DLD1 (cell line): ENCODE measurements around the gene SMURF1.

Source experiments
- in situ Hi-C: cut with HindIII; loops from 2 replicates; pipeline ENCODE4 v1.10.0; 2017; ENCODE audit warnings: low sequenced_read_pairs

The SMURF1 gene

DNA sequence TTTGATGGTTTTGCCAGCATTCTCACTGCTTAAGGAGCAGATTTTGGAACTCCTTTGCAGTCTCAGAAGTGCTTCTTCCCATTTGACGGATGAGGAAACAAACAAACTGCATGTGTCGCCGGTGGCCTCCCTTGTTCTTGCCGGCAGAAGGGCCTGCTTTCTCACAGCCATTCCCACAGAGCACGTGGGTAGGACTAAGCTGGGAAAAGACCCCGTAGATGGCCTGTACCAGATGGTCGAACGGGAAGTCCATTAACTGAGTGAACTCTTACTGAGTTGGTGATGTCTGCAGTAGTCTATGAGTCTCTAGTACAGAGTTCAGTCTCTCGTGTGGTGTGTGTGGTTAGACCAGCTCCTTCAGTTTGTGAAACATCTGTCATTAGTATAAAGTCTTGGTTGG lies 133.6 kb downstream of the SMURF1 start:
- in situ Hi-C loops, result loop anchor here (25.0 kb wide), 2 partner anchors 98 to 302 kb away; no protein-coding TSS in a partner anchor

DNA sequence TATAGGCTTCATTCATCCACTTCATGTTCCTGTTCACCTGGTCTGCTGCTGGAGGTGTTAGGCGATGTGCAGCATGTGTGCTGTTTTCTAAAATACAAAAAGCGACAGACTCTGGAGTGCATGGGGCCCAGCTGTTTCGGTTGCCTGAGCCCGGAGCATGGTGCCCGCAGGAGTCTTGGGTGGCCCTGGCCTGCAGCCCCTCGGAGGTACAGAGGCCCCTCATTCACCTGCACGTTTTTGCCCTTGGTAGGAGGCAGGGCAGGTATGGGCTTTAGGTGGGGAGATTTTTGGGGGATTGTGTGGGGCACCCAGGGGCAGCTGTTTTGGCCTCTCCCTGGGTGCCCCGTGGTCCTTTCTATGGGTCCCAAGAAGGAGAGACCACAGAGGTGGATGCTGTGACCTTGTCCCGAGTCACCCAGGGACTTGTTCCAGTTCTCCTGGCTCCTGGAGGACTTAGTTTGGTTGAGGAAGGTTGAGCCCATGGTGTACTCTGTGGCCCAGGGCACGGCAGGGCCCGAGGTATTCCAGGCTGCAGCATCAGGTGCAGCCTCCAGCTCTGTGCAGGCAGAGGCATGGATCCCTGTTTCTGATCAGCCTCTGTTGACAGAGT lies 134.9 kb downstream of the SMURF1 start:
- in situ Hi-C loops, result loop anchor here (25.0 kb wide), 2 partner anchors 97 to 303 kb away; no protein-coding TSS in a partner anchor

DNA sequence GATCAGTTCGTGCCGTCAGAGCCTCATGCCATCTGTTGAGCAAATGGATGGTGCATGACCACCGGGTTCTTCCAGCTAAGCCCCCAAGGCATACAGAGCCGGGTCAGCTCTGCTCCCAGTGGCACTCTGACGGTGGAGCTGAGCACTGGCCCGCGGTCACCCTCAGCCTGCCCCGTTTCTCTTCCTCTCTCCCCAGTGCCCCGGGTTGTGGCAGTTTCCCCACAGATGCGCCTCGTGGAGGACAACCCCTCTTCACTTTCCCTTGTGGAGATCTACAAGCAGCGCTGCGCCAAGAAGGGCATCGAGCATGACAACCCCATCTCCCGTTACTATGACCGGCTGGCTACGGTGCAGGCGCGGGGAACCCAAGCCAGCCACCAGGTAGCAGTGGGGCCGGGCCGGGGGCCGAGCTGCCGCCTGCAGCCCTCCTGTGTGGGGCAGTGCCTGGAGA lies 135.7 kb downstream of the SMURF1 start:
- in situ Hi-C loops, result loop anchor here (25.0 kb wide), 2 partner anchors 96 to 304 kb away; no protein-coding TSS in a partner anchor

DNA sequence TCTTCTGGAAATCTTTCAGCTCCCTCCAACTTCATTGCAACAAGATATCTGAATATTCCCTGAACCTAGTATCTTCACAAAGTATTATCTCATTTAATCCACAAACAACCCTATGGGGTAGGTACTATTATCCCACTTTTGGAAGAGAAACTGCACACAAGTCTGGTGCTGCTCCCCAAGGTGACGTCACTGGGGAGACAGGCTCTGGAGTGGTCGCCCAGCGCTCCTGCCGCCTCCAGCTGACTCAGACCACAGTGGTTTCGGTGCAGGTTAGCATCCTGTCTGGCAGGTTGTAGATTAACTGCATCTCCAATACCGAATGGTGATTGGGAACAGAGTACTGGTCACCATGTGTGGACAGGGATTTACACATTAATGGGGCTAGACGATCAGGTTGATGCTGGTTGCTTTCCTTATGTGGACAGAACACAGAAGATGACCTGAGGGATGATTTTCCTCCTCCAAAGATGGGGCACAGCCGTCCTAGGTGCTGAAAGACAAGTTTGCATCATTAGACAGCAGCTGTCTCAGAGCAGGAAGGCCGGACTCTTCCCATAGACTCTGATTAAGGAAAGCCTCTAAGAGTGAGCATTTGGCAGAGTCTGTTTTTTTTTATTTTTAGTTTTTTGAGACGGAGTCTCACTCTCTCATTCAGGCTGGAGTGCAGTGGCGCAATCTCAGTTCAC lies 137.0 kb downstream of the SMURF1 start:
- in situ Hi-C loops, result loop anchor here (25.0 kb wide), 2 partner anchors 95 to 305 kb away; no protein-coding TSS in a partner anchor

DNA sequence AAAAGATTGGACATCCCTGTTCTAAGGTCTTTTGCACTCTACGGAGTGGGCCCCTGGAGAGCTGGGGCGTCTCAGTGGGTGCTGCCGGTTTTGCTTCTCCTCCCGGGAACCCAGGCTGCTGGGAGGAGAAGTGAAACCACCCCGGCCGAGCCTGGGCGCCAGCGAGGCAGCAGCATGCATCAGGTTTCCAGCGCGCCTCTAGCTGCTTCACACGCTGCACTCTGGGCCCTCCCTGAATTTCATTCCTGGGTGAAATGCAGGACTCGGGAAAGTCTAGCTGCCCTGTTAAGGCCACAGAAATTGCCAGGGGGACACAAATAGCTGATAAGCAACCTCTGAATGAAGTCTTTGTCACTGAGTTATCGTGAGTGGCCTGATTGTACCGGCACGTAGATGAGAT lies 138.1 kb downstream of the SMURF1 start:
- in situ Hi-C loops, result loop anchor here (25.0 kb wide), 2 partner anchors 93 to 307 kb away; no protein-coding TSS in a partner anchor

DNA sequence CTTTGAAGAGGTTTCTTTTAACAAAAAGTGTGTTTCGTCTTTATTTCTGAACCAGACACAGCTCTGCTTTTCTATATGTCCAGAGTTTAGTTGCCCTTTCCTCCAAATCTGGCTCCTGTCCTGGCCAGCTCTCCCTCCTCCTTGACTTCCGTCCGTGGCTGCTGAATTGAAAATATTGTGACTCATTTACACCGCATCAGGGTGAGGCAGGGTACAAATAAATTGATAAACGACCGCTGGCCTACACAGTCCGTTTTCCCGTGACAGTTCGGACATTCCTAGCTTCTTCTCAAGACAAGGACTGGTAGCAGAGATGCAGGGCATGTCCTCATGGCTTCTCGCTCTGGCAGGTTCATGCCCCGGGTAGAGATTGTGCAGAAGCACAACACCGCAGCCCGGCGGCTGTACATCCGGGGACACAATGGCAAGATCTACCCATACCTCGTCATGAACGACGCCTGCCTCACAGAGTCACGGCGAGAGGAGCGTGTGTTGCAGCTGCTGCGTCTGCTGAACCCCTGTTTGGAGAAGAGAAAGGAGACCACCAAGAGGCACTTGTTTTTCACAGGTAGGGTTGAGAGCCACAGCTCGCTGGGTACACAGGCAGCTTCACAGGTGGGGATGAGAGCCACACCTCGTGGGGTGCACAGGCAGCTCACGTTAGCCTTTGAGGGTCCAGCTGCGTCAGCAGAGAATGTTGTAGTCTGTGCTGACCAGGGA lies 139.0 kb downstream of the SMURF1 start:
- in situ Hi-C loops, result loop anchor here (25.0 kb wide), 2 partner anchors 93 to 307 kb away; no protein-coding TSS in a partner anchor

DNA sequence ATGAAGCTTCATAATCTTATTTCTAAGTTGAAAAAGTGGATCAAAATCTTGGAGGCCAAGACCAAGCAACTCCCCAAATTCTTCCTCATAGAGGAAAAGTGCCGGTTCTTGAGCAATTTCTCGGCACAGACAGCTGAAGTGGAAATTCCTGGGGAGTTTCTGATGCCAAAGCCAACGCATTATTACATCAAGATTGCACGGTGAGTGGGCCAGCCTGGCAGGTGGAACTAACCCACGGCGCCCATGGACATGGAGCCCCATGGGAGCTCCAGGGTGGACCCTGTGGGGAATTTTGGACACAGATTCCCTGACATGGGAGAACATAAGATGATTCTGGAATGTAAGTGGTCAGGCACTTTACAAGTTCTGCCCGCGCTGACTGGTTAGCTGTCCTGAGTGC lies 139.7 kb downstream of the SMURF1 start:
- in situ Hi-C loops, result loop anchor here (25.0 kb wide), 2 partner anchors 92 to 308 kb away; no protein-coding TSS in a partner anchor

DNA sequence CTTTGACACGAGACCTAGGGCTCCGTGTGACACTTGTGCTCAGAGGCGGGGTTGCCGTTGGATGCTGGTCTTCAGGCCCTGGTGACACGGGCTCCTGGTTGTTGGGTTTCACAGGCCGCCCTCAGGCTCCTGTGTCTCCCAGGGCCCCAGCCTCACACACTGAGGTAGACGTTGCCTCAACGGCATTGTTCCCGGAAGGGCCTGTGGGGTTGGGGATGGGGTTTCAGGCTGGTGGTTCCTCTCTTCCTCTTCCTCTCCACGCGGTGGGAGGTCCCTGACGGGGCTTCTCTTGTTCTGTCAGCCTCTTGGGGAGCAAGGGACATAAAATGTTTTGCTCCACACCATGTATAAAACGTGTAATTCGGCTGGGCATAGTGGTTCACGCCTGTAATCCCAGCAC lies 140.5 kb downstream of the SMURF1 start:
- in situ Hi-C loops, result loop anchor here (25.0 kb wide), 2 partner anchors 91 to 309 kb away; no protein-coding TSS in a partner anchor

DNA sequence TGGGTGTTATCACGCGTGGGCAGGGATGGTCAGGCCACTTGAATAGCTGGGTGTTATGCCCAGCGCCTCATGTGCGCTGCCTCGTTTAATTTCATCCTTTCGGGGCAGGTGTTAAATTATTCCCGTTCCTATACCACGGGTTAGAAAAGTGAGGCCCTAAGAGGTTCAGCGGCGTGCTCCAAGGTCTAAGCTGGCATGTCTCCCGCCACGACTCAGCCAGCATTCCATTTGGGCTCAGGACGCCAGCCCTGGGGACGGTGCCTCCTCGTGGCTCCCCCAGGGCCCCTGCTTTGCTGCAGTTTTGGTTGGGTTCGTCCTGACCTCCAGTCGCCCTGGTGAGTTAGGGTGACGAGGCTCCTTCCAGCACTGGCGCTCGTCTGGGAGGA lies 141.1 kb downstream of the SMURF1 start:
- in situ Hi-C loops, result loop anchor here (25.0 kb wide), 2 partner anchors 91 to 309 kb away; no protein-coding TSS in a partner anchor

DNA sequence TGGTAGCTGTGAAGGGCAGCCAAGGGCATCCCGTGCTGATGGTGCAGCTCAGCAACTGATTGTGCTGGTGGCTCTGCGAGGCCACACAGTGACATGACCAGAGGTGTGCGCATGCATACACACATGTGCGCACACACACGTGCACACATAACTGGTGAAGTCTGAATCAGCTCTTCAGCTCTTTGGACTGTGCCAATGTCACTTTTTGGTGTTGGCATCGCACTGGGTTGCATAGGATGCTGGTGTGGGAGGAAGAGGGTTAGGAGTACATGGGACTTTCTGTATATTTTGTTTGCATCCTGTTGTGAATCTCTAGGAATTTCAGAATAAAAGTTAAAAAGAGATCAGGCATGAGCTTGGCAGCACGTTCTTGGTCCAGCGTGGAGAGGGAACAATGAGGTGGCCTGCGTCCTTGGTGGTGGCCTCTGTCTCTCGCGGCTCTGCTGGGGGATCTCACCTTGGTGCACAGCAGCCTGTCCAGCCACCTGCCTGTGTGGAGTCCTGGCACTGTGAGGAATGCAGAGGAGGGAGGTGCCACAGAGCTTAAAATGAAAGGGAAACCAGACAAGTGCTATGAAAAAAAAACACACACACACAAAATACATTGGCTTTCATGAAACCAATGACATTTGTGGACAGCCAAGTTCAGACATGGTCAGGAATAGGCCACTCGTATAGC lies 141.6 kb downstream of the SMURF1 start:
- in situ Hi-C loops, result loop anchor here (25.0 kb wide), 2 partner anchors 90 to 310 kb away; no protein-coding TSS in a partner anchor

DNA sequence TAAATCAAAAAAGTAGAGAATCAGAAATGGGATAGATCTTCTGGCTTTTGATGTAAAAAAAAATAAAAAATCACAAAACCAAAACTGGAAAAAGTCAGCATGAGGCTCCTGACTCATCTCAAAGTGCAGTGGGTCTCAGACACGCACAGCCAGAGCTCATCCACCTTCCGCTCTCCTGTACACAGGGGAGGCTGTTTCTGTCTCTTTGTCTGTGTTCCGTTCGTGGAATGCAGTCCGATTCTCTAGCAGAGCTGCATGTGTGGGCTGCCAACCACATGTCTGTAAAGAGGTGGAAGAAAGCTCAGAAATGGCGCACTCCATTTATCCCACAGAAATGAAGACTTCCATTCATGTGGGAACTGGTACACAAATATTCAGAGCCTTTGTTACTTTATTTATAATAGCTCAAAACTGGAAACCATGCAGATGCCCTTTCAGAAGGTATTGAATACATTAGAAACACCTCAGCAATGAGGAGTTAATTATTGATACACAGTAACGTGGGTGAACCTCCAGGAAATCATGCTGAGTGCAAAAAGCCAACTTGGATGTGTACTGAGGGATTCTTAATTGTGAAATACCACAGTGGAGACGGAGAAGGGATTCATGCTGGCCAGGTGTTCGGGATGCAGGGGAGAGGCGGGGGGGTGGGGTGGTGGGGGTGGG lies 142.3 kb downstream of the SMURF1 start:
- in situ Hi-C loops, result loop anchor here (25.0 kb wide), 2 partner anchors 89 to 311 kb away; no protein-coding TSS in a partner anchor

DNA sequence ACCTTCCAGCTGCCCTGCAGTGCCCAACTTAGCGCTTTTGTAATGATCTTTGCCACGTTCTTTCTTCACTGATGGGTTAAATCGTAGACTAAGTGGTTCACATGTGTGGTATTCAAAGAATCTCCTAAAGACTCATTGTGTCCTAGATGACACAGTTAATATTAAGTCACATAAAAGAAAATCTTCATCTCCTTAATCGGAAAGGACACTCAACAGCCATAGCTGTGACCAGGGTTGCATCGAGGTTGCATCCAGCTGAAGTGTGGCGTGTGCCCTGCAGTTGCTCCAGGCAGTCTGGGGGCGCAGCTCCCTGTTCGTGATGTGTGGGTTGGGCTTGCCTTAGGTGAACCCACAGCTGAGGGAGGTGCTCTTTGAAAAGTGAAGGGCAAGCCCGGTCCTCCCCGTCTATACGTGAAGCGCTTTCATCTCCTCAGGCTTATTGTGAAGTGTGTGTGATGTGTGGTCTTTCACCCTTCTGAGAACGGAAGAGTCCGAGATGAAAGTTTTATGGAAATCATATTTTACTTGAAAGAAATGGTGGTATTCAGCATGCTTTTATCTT lies 142.9 kb downstream of the SMURF1 start:
- in situ Hi-C loops, result loop anchor here (25.0 kb wide), 2 partner anchors 89 to 311 kb away; no protein-coding TSS in a partner anchor

DNA sequence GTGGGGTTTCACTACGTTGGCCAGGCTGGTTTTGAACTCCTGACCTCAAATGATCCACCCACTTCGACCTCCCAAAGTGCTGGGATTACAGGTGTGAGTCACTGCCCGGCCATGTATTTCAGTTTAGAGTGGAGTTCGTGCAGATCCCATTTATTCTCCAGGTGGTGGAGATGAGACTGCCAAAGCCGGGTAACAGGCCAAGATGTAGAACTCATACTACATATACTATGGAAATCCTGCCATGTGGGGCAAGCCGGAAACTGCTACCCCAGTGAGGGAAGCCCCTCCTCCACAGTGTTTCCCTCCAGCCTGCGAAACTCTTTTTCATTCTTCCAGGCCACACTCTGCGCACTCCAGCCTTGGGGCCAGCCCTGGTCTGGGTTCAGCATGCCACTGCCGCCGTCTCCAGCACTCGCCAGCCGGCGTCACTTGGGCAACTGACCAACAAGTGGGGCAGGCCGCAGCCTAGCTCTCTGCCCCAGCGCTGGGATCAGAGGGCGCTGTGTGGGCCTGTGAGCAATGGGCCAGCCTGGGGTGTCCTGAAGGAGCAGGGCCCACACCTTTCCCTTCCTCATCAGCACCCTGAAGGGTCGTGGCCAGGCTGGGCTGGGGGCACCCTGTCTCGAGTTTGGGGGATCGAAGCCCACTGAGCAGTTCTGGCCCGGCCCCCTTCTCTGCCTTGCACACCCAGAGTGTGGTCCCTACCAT lies 143.6 kb downstream of the SMURF1 start:
- in situ Hi-C loops, result loop anchor here (25.0 kb wide), 2 partner anchors 88 to 312 kb away; no protein-coding TSS in a partner anchor

DNA sequence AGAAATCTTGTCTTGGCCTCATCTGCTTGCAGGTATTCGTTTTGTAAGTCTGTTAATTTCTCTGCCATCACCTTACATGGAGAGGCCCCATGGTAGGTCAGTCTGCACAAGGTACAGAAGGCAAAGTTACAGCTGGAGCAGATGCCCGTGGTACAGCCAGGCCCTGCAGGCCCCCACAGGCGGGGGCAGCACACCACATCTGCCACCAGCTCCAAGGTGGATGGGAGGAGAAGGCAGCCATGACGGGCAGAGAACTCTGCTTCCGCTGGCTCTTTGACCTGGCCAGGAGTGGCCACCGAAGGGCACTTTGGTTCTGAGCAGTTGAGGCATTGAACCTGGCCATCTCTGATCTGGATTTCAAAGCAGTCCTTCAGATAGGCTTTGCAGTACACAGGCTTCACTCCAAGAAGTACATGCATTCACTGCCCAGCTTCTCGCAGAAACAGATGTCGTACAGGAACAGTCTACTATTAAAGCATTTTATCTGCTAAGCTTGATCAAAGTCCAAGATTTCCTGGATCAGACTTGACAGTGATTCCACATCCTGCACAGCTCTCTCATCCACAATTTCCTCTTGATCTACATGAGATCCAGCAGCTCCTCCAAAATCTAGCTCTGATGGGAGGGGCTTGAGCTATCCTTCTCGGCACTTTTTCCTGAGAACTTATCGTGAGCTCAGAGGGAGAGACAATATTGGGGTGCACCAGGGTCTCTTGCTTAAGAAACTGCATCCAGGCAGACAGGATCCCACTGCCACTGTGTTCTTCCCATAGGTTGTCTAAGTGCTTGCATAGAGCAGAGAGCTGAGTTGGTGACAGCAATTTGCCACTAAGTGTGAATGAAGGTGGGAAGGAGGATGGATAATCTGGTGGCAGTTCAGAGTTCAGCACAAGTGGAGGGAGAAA lies 144.8 kb downstream of the SMURF1 start:
- in situ Hi-C loops, result no loop called here

DNA sequence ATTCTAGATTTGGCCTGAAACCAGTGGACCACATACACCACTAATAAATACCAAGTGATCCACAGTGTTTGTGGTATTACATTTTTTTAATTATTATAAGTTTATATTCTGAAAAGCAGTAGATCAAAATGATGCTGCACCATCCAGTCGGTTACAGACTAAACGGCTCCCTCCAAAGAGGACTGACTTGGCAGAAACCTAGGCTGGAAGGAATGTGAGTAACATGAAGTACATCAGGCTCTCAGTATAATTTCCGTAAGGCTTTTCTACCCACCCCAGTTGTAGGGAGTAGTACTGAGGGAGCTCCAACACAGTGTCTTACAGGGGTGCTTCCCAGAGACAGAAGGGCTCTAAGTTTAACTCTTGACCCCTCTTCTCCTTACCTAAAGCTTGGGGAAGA lies 146.1 kb downstream of the SMURF1 start:
- in situ Hi-C loops, result no loop called here

DNA sequence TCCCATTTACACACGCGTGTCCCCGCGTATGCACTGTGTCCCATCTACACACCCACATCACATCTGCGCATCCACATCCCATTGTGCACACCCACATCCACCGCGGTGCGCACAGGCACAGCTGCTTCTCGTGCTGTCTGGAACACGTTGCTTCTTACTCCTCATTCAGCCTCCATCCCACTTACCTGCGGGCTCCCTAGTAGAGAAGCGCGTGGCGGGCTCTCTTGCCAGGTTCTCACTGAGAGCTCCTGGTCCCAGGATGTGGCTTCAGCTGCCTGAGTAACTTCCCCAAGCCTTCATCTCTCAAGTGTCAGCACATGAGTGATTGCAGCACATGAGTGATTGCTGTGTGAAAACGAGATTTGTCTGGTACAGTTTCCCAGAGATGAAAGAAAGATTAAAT lies 147.8 kb downstream of the SMURF1 start:
- in situ Hi-C loops, result no loop called here

DNA sequence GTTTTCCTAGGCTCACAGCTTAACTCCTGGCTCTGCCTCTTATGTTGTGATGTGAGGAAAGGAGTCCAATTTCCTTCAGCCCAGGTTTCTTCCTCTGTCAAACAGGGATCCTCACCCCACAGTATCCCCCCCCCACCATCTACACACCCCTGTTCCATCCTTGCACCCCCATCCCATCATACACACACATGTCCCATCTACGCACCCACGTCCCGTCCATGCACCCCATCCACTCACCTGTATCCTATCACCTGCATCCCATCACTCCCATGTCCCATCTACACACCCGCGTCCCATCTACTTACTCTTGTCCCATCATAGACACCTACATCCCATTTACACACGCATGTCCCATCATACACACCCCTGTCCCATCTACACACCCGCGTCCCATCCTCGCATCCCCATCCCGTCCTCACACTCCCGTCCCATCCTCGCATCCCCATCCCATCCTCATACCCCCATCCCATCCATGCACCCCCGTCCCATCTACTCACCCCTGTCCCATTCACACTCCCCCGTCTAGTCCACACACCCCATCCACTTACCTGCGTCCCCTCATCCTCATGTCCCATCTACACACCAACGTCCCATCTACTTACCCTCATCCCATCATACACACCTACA lies 148.3 kb downstream of the SMURF1 start:
- in situ Hi-C loops, result no loop called here
